ENCODE measurements around the gene SPECC1L. TPM values are rescaled to one million over a fixed set of nuclear protein-coding genes. Genes with fewer than 3 reads are reported as not detected.

Gene SPECC1L
- total and polyA plus RNA-seq, 8 donors: 6.0 to 53.1 (median 21.8) TPM

DNA sequence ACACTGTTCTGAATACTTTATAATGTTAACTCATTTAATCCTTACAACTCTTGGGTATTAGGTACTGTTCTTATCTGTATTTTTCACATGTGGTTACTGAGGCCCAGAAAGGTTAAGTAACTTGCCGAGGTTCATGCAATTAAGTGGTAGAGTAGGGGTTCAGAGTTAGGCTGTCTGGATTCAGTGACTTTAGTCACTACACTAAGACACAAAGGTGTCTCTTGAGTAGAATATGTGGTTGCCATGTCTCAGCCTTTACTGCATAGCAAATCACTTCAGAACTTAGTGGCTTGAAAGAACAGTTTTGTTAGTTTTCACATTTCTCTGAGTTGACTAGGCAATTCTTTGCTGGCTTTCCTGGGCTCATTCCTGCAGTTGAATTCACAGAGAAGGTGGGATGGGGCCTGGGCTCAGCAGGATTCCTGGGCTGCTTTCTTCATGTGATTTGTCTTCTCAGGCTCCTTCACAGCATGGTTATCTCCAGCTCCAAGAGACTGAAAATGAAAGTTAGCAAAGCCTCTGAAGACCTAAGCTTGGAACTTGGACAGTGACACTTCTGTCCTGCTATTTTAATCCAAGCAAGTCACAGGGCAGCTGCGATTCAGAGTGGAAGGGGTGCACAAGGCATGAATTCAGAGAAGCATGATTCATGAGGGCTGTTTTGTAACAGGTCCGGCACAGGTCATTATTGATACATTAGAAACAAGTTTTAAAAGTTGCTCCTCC, 68.3 kb downstream of the SPECC1L start:
- TF ChIP-seq POLR2AphosphoS5 (IDR thresholded peaks at IDR 0.05) (no peak), EP300 (IDR thresholded peaks at IDR 0.05) (no peak), POLR2A (IDR thresholded peaks at IDR 0.05) (no peak)
- TF ChIP-seq, protein P1, sequence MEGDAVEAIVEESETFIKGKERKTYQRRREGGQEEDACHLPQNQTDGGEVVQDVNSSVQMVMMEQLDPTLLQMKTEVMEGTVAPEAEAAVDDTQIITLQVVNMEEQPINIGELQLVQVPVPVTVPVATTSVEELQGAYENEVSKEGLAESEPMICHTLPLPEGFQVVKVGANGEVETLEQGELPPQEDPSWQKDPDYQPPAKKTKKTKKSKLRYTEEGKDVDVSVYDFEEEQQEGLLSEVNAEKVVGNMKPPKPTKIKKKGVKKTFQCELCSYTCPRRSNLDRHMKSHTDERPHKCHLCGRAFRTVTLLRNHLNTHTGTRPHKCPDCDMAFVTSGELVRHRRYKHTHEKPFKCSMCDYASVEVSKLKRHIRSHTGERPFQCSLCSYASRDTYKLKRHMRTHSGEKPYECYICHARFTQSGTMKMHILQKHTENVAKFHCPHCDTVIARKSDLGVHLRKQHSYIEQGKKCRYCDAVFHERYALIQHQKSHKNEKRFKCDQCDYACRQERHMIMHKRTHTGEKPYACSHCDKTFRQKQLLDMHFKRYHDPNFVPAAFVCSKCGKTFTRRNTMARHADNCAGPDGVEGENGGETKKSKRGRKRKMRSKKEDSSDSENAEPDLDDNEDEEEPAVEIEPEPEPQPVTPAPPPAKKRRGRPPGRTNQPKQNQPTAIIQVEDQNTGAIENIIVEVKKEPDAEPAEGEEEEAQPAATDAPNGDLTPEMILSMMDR (IDR thresholded peaks at IDR 0.05): no peak
- intact Hi-C loops (cut with DNase I; ENCODE audit: low total_unique reads): no loop called here
- WGBS, 5 donors: 62 to 74% (median 66%) methylated on average over 3 of the region's 3 CpGs
- no peaks in the 10 kb centered on the region for H3K27me3 ChIP-seq
- H3K9me3 ChIP-seq: no peaks in the 10 kb centered on the region
- no peak for DNase-seq
- H3K4me3 ChIP-seq: no peak overlapping the region
- no peaks in the 10 kb centered on the region for H3K4me1 ChIP-seq
- H3K36me3 ChIP-seq: peaks cover 38 to 100% (median 93%) of the 10 kb centered on the region in 4 donors
- no peak overlapping the region for H3K27ac ChIP-seq

GRCh38 chr22:24339452-24339747, 68.8 kb downstream of the SPECC1L start:
- Histone ChIP-seq H3K27me3 (no peaks in the 10 kb centered on the region), H3K27ac (no peak overlapping the region), H3K36me3 (peaks cover 37 to 100% (median 93%) of the 10 kb centered on the region in 4 donors), H3K9me3 (no peaks in the 10 kb centered on the region), H3K4me1 (no peaks in the 10 kb centered on the region), H3K4me3 (no peak overlapping the region)
- TF ChIP-seq, protein P1 (IDR thresholded peaks at IDR 0.05): no peak
- WGBS, 5 donors: 84 to 96% (median 95%) methylated on average over 7 of the region's 7 CpGs
- no peak for DNase-seq
- intact Hi-C loops (cut with DNase I; ENCODE audit: low total_unique reads): no loop called here

DNA sequence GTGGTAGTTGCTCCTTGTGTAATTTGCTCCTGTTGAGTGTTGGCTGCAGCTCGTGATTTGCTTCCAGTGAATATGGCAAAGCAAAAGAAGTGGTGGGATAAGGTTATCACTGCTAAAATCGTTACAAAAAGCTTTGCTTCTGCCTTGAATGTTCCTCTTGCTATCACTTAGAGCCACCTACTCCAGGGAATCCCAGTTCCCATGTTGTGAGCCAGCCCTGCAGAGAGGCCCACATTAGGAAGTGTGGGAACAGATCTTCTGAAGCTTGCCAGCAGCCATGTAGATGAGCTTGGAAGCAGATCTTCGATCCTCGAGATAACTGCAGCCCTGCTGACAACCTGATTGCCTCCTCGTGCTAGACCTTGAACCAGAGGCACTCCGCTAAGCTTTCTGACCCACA, 71.0 kb downstream of the SPECC1L start:
- H3K27ac ChIP-seq: no peak overlapping the region
- peaks cover 25 to 98% (median 93%) of the 10 kb centered on the region in 4 donors for H3K36me3 ChIP-seq
- H3K4me1 ChIP-seq: no peaks in the 10 kb centered on the region
- no peak for DNase-seq
- H3K9me3 ChIP-seq: no peaks in the 10 kb centered on the region
- no peak overlapping the region for H3K4me3 ChIP-seq
- intact Hi-C loops (cut with DNase I; ENCODE audit: low total_unique reads): no loop called here
- WGBS, 5 donors: 91 to 96% (median 92%) methylated on average over 6 of the region's 6 CpGs
- TF ChIP-seq POLR2A (IDR thresholded peaks at IDR 0.05): no peak
- TF ChIP-seq EP300 (IDR thresholded peaks at IDR 0.05): no peak
- TF ChIP-seq, protein P1 (IDR thresholded peaks at IDR 0.05): no peak
- TF ChIP-seq POLR2AphosphoS5 (IDR thresholded peaks at IDR 0.05): no peak
- H3K27me3 ChIP-seq: no peaks in the 10 kb centered on the region

DNA sequence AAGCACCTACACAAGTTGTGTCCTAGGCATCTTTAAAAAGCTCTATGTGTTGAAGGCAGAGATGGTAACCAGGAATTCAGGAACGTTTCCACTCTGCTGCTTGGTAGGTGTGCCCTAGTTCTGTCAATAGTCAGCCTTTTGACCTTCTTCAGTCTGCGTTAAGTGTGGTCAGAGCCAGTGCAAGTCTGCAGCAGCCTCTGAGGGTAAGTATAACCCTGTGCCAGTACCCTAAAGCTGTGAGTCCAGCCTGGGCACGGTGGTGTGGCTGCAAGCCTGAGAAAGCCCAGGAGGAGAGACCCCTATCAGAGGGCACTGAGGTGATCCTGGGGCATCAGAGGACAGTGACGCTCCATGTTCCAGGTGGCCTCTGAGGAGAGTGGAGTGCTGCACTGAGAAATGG, 80.0 kb downstream of the SPECC1L start:
- no peak overlapping the region for H3K27ac ChIP-seq
- H3K4me3 ChIP-seq: no peak overlapping the region
- intact Hi-C loops (cut with DNase I; ENCODE audit: low total_unique reads): no loop called here
- no peak for DNase-seq
- peaks cover 0 to 3% (median 0%) of the 10 kb centered on the region in 4 donors for H3K4me1 ChIP-seq
- H3K27me3 ChIP-seq: no peaks in the 10 kb centered on the region
- WGBS, 5 donors: 77 to 91% (median 84%) methylated on average over 3 to 4 of the region's 4 CpGs
- H3K9me3 ChIP-seq: no peaks in the 10 kb centered on the region
- peaks cover 30 to 98% (median 90%) of the 10 kb centered on the region in 4 donors for H3K36me3 ChIP-seq
- no peak for TF ChIP-seq POLR2AphosphoS5 (IDR thresholded peaks at IDR 0.05)
- no peak for TF ChIP-seq POLR2A (IDR thresholded peaks at IDR 0.05)
- TF ChIP-seq EP300 (IDR thresholded peaks at IDR 0.05): no peak
- TF ChIP-seq, protein P1 (IDR thresholded peaks at IDR 0.05): no peak

All from stomach (tissue), 9 donors.